DOHH2 (cell line): ENCODE results near the gene GATAD2B.

Source experiments
- EZH2phosphoT487 ChIP-seq: fragments of 200-600 bp; sonication (generic); IDR thresholded peaks from 2 replicates; pipeline ENCODE4 v1.6.1; 2017; ENCODE audit warnings: borderline replicate concordance, mild to moderate bottlenecking, antibody characterized with exemption, low read length, moderate library complexity, mixed read lengths
- TF ChIP-seq, protein P1 (sequence below): fragments of 200-600 bp; sonication (generic); IDR thresholded peaks from one replicate; pipeline ENCODE4 v1.5.1; 2014; ENCODE audit warnings: antibody characterized with exemption, mild to moderate bottlenecking, low read depth, low read length; ENCODE audit not compliant: poor library complexity, severe bottlenecking

DNA sequence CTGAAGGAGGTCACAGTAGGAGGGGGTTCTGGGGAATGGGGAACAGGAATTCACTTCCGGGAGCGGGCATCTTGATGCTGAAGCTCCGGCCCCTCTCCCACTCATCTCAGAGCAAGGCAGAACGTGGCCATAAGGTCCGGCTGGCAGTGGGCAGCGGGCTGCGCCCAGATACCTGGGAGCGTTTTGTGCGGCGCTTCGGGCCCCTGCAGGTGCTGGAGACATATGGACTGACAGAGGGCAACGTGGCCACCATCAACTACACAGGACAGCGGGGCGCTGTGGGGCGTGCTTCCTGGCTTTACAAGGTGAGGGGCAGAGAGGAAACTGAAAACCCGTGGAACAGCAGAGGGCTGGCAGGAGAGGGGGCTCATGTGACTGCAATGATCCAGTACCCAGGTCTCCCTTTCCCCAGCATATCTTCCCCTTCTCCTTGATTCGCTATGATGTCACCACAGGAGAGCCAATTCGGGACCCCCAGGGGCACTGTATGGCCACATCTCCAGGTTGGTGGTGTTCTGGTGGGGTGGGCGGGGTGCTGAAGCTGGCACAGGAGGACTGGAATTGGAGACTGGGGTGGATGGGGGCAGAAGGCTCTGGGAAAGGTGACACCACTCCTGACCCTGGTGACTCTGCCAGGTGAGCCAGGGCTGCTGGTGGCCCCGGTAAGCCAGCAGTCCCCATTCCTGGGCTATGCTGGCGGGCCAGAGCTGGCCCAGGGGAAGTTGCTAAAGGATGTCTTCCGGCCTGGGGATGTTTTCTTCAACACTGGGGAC lies 144.5 kb downstream of the GATAD2B start:
- TF ChIP-seq, protein P1, sequence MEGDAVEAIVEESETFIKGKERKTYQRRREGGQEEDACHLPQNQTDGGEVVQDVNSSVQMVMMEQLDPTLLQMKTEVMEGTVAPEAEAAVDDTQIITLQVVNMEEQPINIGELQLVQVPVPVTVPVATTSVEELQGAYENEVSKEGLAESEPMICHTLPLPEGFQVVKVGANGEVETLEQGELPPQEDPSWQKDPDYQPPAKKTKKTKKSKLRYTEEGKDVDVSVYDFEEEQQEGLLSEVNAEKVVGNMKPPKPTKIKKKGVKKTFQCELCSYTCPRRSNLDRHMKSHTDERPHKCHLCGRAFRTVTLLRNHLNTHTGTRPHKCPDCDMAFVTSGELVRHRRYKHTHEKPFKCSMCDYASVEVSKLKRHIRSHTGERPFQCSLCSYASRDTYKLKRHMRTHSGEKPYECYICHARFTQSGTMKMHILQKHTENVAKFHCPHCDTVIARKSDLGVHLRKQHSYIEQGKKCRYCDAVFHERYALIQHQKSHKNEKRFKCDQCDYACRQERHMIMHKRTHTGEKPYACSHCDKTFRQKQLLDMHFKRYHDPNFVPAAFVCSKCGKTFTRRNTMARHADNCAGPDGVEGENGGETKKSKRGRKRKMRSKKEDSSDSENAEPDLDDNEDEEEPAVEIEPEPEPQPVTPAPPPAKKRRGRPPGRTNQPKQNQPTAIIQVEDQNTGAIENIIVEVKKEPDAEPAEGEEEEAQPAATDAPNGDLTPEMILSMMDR: no peak
- TF ChIP-seq EZH2phosphoT487: no peak
